HG03565 (cell line): Measurements from ENCODE around the gene MSMB.
"Not testable (repeated sequence)": the region's sequence is repeated elsewhere in the genome, so short reads cannot be mapped to it uniquely, and the experiment has no call there.

Source experiments
- ATAC-seq: cut with Tn5 transposase; IDR thresholded peaks from one replicate; pipeline ENCODE4 v1.9.1; 2021; ENCODE audit warnings: mild to moderate bottlenecking, moderate library complexity; ENCODE audit not compliant: unreplicated experiment

The MSMB gene, protein sequence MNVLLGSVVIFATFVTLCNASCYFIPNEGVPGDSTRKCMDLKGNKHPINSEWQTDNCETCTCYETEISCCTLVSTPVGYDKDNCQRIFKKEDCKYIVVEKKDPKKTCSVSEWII

DNA sequence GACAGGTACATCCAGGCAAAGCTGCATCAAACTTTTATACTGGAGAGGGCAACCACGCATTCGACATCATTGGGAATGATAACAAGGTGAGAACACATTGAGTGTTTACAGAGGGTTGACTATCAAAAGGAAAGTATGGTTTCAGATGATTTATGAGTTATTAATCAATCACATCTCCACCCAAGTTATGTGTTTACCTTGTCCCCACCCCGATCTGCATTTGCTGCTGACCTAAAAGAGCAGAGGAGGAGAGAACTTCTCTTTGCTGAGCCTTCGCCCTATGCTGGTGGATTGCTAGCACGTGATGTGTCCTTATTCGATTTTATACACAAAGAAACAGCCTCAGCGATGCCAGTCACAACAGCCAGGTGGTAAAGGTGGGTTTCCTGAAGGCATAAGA lies at the start of gene MSMB:
Gene MSMB (minus strand): TSS at position 9 of the 400 bp plus-strand sequence. CDS start 32 bp downstream, outside the sequence.
- no peak for ATAC-seq

DNA sequence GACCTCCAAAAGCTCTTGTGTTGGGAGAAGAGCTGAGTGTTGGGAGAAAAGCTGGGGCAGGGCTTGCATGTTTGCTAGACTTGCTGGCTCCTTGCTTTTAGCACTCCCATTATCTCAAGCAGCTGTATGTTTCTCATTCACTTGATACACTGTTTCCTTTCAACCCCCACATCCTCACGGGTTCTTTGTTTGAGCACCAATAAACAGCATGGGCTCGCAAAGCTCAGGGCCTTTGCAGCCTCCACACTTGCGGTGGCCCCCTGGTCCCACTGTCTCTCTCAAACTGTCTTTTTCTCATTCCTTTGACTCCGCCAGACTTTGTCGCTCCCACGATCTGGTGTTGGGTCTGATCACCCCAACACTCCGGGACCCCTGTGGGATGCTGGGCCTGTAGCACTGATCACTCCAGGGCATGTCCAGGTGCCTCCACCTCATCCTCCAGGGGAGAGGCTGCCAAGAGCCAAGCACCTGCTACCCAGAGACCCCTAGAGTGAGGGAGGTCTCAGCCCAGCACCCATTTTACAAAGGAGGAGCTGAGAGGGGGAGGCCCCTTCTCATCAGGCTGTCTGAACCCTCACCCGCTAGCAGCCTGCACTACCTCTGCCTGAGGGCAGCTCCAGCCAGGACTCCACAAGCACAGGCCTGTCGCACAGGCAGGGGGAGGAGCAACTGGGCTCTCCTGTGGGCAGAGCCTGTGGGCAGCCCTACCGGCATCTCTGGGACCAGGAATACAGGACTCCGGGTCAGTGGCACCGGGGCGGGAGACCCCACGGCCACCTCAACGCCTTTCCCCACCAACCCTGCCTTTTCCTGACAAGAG lies 49.1 kb upstream of the MSMB start:
- no peak for ATAC-seq

DNA sequence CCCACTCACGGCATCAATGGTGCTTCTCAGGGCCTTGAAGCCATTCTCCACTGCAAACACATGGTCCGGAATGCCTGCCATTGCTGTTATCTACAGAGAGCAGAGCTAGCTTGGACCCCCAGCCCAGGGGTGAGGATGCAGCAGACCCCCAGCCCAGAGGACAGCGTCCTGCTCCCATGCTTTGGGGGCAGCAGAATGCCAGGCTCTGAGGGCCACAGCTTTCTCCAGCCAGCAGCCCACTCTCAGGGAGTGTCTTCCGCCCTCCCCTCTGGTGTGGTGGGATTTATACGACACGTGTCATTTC lies 48.1 kb upstream of the MSMB start:
- no peak for ATAC-seq

DNA sequence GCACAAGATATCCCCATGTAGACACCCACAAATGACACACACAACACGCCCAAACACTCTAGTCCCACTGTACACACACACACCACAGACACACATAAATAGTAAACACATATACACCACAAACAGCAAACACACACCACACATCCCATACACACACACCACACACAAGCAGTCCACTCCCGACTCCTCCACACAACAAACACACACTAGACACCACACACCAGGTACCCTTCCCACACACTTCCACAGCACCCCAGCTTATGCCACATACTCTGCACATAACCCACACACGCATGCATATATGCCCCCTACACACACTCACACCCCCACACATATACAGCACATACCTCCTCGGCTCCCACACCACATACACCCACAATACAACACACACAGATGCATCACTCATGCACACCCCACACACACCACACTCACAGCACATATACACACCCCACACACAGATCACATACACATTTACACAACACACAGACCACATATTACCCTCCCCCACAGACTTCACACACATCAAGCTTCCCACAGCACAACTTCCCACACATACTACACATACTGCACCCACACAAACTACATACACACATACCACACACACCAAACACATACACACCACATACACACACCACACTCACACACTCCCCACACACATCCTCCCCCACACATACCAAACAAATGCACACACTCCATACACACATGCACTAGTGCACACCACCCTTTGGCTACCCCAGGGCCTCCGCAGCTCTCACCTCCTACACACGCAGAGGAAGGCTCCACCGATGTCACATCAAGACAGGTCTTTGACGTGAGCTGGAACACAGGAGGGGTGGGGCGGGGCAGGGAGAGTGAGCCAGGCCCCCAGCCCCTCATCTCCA lies 47.5 kb upstream of the MSMB start:
- not testable (repeated sequence) for ATAC-seq

GRCh38 chr10:46092524-46093081 lies 46.5 kb upstream of the MSMB start:
- no peak for ATAC-seq

- ATAC-seq: no peak
Observed at GRCh38 chr10:46091828-46092523, 45.9 kb upstream of the MSMB start.

DNA sequence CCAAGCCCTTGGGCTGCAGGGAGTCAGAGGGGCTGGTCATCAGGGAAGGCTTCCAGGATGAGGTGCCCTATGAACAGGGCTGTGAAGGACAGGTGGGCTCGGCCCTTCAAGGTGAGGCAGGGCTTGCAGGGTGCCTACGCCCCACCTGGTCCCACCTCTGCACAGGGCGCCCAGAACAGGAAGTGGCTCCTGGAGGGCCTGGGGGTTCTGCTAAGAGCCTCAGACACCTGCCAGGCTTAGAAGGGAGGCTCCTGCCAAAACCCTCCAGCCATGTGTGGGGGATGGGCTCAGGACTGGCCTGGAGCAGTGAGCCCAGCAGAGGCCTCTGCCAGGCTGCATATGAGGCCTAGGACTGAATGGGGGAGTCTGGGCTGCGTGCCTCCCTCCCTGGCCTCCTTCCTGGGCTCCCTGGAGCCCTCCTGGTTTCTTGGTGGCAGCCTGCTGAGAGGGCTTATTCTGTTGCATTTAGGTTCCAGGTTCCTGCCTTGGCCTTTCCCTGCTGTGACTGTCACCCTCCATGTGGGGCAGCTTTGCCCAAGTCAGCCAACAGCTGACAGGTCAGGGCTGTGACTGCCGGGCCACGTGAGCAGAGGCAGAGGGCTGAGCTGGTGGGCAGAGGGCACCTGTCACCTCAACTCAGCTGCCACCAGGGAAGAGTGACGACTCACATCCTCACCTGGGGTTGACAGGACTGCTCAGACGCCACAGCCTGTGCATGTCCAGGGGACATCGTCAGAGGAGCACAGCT lies 45.2 kb upstream of the MSMB start:
- ATAC-seq: no peak

DNA sequence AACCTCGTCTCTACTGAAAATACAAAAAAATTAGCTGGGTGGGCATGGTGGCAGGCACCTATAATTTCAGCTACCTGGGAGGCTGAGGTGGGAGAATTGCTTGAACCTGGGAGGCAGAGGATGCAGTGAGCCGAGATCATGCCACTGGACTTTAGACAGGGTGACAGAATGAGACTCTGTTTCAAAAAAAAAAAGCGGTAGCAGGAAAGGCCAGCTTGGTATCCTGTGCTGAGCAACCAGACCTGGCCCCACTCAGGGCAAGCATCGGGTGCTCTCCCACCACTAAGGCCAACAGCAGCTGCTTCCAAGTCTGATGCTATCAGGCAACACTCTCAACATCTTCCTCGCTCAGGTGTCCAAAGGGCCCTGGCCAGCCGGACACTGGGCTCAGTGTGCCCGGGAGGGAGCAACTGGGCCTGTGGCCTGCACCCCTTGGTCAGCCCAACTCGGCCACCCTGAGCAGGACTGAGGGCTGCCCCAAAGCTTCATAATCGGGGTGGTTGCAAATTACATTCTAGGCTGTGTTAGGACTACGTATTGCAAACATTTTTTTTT lies 44.3 kb upstream of the MSMB start:
- no peak for ATAC-seq

GRCh38 chr10:46087381-46087780 lies 41.3 kb upstream of the MSMB start:
- not testable (repeated sequence) for ATAC-seq

DNA sequence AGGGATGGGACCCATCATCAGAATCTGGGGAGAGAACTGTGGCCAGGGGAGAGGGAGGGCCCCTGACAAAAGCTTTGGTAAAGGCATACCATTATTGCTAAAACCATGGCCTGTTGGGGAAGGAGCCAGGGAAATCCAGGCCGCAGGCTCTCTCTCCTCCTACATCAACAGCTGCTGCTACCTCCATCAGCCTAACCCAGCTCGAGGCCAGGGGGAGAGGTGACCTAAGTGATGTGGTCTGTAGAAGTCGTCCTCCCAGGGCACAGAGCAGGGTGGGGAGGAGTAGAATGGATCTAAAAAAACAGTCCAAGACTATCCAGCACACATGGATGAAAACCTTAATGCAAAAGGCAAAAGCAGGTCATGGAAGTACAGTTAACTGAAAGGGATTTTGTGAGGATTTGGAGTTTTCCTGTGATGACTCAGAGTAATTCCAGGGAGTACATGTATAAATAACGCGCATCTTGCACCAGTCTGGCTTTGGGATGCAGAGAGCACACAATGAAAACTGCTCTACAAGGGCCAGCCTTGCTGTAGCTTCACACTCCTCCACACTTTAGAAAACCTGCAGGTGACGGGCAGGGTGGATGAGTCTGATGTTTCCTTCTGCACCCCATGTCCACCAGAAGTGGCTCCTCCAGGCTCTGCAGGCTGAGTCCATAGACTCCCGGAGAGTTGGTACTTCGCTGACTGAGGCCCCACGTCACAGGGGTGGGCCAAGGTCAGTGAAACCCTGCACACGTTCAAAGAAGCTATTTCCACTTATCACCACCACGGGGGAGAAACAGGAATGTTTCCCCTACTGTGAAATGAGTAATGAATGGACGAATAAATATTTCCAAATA lies 38.5 kb upstream of the MSMB start:
- no peak for ATAC-seq

- no peak for ATAC-seq
Observed at GRCh38 chr10:46080886-46081285, 34.8 kb upstream of the MSMB start.

GRCh38 chr10:46079831-46080585 lies 33.9 kb upstream of the MSMB start:
- no peak for ATAC-seq

- ATAC-seq: no peak
Observed at GRCh38 chr10:46077731-46078413, 31.8 kb upstream of the MSMB start.

GRCh38 chr10:46077141-46077554 lies 31.1 kb upstream of the MSMB start:
- ATAC-seq: no peak

DNA sequence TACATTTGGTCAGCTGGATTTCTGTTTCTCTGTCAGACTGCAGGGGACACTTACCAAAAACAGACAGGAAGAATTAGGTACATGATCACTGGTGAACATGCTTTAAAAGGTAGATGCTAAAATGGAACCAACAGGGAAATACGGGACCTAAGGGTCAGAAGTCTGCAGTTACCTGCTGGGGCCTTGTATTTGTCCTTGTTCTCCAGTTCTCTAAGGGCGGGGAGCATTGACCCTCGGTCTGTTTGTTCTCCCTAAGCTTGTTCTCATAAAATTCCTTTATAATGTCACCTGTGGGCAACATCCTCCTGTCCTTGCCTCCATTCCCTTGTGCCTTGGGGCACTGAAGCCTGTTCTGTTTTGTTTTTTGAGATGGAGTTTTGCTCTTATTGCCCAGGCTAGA lies 29.8 kb upstream of the MSMB start:
- no peak for ATAC-seq

- ATAC-seq: no peak
Observed at GRCh38 chr10:46074196-46074946, 28.3 kb upstream of the MSMB start.

GRCh38 chr10:46073564-46073963 lies 27.5 kb upstream of the MSMB start:
- no peak for ATAC-seq
